HG03442 (cell line): ENCODE results near the gene SYNPO.

Experiments used
- ATAC-seq: cut with Tn5 transposase; IDR thresholded peaks from one replicate; pipeline ENCODE4 v1.9.1; 2021; ENCODE audit warnings: mild to moderate bottlenecking, moderate library complexity; ENCODE audit not compliant: unreplicated experiment

The SYNPO gene, protein sequence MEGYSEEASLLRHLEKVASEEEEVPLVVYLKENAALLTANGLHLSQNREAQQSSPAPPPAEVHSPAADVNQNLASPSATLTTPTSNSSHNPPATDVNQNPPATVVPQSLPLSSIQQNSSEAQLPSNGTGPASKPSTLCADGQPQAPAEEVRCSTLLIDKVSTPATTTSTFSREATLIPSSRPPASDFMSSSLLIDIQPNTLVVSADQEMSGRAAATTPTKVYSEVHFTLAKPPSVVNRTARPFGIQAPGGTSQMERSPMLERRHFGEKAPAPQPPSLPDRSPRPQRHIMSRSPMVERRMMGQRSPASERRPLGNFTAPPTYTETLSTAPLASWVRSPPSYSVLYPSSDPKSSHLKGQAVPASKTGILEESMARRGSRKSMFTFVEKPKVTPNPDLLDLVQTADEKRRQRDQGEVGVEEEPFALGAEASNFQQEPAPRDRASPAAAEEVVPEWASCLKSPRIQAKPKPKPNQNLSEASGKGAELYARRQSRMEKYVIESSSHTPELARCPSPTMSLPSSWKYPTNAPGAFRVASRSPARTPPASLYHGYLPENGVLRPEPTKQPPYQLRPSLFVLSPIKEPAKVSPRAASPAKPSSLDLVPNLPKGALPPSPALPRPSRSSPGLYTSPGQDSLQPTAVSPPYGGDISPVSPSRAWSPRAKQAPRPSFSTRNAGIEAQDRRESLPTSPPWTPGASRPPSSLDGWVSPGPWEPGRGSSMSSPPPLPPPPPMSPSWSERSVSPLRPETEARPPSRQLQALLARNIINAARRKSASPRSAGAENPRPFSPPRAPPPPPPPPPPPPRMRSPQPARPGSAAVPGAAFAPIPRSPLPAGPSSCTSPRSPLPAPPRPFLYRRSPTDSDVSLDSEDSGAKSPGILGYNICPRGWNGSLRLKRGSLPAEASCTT

DNA sequence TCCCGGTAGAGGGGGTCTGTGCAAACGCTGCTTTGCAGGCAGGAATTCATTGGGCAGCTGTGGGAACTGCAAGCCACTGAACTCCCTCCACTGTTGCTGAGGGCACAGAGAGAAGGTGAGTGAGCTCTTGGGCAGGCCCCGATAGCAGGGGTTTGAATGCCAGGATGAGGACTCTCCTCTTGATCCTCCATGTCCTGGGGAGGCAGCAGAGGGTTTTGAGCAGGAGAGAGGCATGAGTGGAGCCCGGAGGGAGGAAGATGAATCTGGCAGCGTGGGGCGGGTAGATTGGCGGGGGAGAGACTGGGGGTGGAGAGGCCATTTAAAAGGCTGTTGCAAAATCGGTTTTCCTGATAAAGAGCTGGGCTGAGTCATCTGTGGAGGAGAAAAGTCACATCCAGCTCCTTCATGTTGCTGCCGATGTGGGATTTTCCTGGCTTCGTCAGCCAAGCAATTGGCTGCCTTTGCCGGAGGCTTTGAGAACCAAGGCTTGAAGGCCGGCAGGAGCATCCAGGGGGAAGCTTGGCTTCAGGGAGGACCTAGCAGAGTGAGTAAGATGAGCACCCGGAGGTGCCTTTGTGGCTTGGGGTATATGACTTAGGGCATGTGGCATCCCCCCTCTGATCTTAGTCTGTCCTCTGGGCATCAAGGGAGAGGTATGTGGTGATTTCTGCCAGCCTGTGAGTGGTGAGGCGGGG, at the start of gene SYNPO:
Gene SYNPO, plus strand, starts transcription at position 350 of the 695 bp plus-strand sequence. CDS start 7,616 bp downstream, outside the sequence.
- ATAC-seq, result no peak

DNA sequence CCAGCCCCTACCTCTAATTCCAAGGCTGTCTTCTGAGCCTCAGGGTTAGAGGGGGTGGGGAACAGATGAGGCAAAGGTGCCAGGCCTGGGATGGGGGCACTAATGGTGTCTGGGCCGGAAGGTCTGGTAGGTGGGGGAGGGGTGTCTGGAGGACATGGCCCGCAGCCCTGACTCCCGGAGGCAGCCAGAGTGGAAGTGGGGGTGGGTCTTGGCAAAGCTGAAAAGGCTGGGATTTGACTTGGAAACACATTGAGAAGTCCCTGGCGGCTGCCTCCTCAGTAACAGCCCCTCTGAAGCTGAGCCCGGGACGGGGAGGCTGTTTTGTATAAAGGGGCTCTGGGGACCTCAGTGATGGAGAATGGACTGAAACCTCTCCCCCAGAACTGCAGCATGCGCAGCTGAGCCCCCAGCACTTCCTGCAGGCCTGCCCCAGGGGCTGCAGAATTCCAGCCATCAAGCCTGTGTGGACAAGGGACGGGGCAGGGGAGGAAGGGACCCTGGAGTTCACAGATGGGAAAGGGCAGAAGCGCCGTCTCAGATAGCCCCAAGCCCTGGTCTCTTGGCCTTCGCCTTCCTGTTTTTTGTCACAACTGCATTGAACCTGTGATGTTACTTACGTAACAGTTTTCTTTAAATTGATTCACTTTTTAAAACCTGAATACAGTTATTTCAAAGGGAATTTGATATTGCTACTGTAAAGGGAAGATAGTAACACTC, 49.3 kb upstream of the SYNPO start:
- ATAC-seq, result no peak

DNA sequence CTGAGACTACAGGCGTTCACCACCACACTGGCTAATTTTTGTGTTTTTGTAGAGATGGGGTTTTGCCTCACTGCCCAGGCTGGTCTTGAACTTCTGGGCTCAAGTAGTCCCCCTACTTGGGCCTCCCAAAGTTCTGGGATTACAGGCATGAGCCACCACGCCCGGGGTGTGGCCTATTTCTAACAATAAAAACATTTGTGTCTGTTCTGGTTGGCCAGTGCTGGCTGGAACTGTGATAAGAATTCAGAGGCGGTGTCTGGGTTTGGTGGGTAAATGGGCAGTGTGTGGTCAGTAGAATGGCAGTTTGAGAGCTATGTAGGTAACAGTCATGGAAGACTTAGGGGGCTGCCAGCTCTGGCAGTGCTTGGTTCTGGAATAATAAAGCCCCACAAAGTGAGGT, 46.9 kb upstream of the SYNPO start:
- ATAC-seq, result no peak

DNA sequence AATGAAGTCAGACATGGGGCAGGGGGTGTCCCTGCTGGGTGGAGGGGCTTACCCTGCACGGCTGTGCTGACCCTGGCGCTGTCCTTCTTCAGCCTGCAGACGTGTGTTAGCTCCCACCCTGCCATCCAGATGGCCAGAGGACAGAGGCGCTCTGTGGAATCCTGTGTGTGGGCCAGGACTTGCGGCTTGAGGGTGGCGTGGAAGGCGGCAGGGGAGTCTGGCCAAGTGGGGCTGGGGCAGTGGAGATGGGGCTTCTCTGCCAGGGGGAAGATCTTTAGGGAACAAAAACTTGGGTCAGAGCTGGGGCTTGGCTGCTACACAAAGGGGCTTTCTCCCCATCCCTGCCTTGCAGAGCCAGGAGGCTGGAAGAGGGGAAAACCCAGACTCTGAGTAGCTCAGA, 46.5 kb upstream of the SYNPO start:
- no peak for ATAC-seq

DNA sequence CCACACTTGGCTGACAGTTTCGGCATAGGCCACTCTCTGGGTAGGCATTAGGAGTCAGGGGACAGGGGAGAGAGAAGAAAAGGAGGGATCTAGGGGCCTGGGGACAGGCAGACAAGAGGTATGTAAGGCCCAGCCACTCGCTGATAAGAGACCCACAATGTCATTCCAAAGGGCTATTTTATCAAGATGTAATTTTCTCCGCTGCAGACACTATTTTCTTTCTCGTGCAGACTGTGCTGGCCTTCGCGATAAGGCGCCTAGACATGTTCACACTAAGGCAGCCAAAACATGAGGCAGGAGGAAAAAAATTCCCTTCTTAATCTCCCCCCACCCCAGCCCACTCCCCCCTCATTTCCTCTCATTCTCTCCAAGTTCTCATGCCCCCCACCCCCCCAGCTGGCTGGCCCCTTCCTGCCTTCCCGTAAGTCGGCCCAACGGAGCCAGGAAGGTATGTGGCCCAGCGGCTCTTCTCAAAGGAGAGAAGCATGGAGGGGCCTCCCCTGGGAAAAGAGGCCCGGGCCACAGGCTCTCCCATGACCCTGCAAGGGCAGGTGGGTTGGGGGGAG, 44.9 kb upstream of the SYNPO start:
- no peak for ATAC-seq

DNA sequence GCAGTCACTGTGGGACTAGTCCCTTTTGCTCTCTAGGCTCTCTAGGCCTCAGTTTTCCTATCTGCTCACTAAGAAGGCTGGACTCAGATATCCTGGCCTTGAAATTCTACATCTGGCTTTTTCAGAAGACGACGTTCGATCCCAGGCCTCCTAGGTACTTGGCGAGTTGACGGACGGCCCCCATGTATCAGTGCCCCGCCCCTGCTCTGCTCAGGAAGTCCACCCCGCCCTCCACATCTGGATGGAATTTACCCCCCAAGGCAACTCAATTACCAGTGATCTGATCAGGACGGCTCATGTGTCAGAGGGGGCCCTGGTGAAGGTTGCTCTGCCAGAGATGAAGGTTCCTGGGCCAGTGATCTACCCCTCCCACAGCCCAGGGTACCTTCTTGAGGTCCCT, 44.1 kb upstream of the SYNPO start:
- ATAC-seq, result no peak

DNA sequence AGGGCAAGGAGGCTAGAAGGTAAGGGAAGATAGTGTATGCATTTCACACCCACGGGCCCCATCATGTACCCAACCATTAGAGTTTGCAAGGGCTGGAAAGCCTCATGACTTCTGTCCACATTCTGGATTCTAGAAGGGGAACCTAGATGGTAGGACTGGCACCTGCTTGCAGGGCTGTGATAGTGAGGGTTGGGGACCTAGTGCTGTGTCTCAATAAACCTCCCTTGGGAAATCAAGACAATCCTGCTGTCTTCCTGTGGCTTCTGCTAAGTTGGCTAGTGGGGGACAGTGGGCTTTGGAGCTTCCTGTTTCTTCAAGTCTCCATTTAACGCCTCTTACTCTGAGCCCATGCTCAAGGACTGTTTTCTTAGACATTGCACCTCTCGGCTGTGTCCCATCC, 43.6 kb upstream of the SYNPO start:
- ATAC-seq, result no peak

DNA sequence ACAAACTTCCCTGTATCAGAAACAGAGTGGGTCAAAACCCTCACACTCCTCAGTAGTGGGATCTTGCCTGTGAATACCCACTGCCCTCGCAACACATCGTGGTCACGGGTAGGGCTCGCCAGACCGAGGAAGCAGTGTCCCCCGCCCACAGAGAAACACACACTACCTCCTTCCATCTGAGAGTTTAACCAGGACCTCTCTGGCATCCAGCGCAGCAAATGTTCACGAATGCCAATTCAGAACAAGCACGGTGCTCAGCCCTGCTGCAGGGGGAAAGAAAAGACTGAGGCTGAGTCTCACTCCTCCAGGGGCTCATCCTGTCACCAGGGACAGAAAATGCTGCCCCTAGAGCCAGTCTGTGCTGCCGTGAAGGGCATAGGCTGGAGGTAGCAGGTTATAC, 42.5 kb upstream of the SYNPO start:
- ATAC-seq, result no peak

DNA sequence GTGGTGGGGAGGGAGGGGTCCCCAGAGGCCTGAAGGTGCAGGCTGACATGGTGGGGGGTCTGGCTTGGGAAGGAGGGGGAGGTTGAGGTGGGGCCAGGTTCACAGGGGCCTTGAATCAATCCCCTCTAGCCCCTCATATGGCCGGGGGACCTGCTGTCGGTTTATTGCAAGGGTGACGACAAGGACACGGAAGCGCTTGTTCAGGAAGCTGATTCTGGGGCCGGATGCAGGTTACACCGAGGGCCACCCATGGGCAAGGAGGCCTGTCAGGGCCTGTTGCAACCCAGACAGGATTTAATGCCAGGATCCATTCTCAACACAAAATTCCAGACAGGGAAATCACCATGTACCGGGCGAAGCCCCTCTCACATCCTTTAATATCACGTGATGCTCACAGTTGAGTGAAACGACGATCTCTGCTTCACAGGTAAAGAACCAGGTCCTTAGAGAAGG, 41.6 kb upstream of the SYNPO start:
- no peak for ATAC-seq

DNA sequence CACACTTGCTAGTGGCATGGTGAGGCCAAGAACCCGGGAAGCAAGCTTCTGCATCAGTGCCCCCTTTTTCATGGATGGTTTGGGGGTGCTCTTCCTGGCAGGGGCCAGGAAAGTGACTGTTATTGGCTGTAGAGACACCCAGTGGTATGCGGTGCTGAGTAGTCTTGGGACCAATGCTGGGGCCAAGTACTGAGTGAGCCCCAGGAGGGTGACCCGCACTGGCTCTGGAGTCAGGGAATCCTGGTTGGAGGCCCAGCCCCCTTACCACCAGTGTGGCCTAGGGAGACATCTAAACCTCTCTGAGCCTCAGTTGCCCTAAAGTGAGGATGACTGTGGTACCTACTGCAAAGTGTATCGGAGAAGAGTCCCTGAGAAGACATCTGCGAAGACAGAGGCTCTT, 41.2 kb upstream of the SYNPO start:
- ATAC-seq, result no peak

DNA sequence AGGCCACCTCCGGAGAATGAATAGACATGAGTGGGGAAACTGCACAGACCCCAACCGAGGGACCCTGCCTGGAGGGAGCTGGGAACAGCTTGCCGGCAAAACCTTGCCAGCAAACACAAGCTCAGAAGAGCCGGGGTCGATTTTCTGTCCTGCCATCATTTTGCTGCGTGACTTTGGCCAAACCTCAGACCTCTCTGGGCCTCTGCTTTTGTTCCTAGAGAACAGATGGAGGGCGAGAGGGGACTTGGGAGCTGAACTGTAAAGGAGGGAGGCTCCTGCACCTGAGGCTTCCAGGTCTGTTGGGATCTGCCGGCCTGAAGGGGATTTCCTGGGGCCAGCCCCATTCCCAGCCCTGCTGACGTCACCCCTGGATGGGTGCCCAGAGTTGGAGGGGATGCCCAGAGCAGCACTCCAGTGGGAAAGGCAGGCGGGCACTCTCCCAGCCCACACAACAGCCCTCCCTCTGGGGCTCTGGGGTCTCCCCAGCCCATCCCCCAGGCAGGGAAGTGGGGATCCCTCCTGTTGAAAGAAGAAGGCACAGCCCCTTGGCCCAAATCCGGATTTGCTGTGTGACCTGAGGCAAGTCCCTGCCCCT, 40.4 kb upstream of the SYNPO start:
- ATAC-seq, result no peak

DNA sequence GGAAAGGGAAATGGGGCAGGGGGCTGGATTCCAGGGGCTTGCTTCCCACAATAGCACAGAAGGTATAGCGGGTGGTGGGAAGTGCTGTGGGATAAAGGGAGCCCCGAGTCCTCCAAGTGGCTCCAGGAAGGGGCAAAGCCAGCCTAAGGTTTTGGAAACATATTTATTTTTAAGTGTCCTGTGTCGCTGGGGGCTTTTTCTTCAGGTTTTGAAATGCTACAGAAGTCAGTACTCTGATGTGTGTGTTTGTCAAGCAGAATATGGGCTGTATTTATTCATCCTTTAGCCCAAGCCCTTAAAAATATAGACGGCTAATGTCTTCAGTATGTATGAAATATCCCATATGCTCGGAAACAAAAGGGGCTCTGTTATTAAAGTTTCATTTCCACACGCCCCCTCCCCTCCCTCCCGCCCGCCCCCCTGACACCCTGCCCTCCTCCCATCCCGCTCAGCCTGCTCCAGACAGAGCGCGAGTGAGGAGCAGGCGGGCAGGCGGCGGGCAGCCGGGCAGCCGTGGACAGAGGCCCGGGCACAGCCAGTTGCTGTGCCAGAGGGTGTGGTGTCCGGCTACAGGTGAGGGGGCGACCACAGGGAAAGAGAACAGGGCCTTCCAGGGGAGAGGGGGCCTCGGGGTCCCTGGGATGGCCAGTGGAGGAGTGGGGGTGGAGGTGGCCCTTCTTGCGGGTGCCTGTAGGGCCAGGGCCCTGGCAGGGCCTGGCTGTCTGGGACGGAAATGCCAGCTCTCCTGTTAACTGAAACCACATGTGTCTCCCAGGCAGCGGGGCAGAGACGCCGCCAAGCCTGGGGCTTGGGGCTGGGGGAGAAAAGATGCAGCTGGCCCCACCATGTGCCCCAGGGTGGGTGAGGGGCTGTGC, 39.6 kb upstream of the SYNPO start:
- ATAC-seq, result no peak

DNA sequence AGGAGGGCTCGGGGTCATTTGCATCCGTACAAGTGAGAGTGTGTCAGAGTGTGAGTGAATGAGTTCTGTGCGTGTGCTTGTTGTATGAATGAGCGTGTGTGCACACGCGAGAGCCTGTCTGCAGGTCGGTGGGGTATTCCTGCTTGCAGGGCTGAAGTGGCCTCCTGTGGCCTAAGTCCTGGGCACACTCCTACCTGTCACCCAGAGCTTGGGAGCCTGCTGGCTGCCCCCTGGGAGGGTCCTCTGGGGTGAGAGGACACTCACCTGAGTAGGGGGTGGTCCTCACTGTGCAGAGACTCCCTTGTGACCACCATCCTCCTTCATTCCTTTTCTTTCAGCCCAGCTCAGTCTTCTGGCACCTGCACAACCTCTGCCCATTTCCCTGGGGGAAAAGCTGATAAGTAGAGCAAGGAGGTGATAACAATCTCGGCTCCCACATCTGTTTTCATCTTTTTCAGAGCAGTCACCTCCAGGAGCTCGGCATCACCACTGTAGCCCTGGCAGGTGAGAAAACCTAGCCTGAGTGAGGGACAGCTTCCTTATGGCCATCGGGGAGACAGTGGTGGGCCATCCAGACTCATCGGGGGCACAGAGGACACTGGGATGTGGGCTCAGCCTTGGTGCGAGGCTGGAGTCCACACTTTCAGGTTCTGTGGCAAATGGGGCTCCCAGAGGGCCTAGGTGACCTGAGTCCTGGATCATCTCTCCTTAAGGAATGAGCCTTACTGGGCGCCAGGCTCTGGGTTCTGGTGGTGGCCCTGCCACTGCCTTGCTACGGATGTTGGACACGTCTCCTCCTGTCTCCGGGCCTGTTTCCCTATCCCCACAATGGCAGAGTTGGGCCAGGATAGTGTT, 38.7 kb upstream of the SYNPO start:
- ATAC-seq, result no peak

DNA sequence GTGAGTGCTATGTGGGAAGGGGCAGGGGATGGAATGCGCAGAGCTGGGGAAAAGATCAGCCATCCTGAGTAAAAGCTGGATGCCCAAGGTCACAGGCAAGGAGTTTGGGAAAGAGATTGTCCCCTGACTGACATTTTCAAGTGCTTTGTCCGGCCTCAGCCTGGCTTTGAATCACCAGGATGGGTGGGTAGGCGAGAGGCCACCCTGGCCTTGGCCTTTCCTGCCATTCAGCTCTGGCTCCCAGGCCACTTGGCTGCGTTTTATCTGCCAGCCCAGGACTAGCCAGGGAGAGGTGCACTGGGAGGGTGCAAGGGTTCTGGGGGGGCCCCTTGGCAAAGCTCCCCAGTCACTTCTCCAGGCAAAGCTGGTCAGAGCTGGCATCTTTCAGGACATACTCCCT, 37.4 kb upstream of the SYNPO start:
- no peak for ATAC-seq

DNA sequence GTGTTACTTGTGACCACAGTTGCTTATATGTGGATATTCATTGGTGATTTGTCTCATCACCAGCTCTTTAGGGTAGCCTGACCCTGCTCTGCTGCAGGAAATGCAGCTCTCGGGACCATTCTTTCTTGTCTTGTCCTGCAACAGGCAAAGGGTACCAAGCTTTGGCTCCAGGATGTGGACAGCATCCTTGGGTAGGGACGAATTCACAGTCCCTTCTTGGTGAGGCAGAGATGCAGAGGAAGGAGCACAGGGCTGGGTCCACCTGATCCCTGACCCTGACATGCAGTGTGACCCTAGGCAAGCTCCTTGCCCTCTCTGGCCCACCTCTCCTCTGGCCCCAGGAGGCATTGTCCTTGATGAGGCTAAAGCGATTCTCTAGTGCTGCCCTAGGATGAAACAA, 37.0 kb upstream of the SYNPO start:
- no peak for ATAC-seq

DNA sequence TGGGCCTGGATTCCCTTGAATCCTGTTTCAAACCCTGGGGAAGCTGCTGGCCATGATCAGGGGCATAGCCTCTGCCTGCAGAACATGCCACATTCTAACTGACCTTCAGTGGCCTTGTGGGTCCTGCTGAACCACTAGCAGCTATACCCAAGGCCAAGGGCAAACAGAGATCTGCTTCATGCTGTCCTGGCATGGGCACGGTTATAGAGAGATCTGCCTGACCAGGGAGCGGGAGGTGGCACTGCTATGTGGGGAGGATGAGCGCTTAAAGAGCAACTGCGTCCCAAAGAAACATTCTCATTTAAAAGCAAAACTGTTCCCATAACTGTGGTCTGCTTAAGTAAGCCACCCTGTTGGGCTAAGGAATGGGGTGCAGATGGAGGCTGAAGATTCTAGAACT, 36.5 kb upstream of the SYNPO start:
- ATAC-seq, result no peak

DNA sequence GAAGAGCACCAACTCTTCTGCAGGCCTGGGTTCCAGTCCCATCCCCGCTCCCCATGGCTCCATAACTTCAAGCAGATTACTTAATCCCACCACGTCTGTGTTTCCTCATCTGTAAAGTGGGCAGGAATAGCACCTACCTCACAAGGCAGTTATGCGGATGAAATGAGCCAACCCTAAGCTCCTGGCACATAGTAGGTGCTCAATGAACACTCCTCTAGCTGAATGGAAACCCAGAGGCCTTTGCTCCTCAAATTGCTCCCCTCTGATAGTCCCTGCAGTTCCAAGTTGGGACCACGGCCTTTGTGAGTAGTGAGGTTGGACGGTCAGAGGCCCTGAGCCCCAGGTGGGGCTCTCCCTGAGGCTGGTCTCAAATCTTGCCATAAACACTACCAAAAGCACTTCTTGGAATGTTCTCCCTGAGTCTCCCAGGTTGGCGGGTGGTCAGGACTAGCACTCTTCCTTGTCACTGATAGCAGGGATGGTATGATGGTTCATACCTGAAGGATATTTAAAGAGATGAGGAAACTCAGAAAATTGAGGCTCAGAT, 35.5 kb upstream of the SYNPO start:
- no peak for ATAC-seq

DNA sequence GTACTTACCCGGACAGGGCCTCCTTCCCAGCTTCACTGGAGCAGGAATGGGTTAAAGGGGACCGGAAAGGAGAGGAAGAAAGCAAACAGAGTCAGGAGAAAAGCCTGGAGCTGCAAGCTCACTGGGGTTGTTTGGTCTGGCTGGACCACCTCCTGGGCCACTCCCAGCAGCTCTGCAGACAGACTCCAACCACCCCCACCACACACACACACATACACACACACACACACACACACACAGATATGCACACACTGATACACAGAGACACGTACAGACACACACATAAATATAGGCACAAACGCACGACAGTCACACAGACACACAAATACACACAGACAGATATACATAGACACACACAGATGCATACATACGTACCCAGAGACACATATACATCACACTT, 34.9 kb upstream of the SYNPO start:
- ATAC-seq, result no peak
